HUES6 (cell line): ENCODE results near the gene CPTP.

Experiments used
- H3K27ac ChIP-seq: 2 replicates; pipeline ENCODE4 v1.7.0; 2013; ENCODE audit warnings: low read depth, mild to moderate bottlenecking, low read length, inconsistent platforms
- H3K27me3 ChIP-seq: 2 replicates; pipeline ENCODE4 v1.6.1; 2013; ENCODE audit warnings: low read length; ENCODE audit not compliant: control insufficient read depth, insufficient read depth
- H3K36me3 ChIP-seq: 2 replicates; pipeline ENCODE4 v1.6.1; 2013; ENCODE audit warnings: low read length; ENCODE audit not compliant: control insufficient read depth, insufficient read depth
- H3K4me1 ChIP-seq: 2 replicates; pipeline ENCODE4 v1.6.1; 2013; ENCODE audit warnings: low read length; ENCODE audit not compliant: control insufficient read depth, insufficient read depth
- H3K4me3 ChIP-seq: 2 replicates; pipeline ENCODE4 v1.5.1; 2013; ENCODE audit warnings: low read depth, low read length
- H3K9ac ChIP-seq: one replicate; pipeline ENCODE4 v1.6.1; 2013; ENCODE audit warnings: mild to moderate bottlenecking, low read length
- H3K9me3 ChIP-seq: 2 replicates; pipeline ENCODE4 v1.6.1; 2013; ENCODE audit warnings: low read depth, low read length; ENCODE audit not compliant: control insufficient read depth, insufficient read depth

Gene CPTP

DNA sequence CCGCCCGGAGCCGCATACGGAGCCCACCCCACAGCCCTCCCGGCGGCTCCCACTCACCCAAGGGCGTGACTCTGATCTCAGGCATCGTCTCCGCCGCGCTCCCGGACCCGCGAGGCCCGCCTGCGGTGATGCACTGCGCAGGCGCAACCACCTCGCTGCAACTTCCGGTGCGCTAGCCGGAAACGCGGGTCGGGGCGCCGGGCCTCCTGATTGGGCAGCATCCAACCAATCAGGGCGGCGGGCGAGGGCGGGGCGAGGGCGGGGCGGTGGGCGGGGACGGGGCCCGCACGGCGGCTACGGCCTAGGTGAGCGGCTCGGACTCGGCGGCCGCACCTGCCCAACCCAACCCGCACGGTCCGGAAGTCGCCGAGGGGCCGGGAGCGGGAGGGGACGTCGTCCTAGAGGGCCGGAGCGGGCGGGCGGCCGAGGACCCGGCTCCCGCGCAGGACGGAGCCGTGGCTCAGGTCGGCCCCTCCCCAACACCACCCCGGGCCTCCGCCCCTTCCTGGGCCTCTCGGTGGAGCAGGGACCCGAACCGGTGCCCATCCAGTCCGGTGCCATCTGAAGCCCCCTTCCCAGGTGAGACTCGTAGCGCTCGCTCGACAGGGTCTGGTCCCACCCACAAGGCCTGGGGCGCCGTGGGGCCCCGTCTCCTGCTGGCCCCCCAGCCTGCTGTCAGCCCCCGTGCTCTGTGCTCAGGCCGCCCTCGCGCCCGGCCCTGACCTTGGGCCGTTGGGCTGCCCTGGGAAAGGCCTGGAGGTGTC is at the start of gene CPTP, which contains the start of gene INTS11:
Gene CPTP, plus strand, starts transcription at position 279 of the 764 bp plus-strand sequence. CDS start 2,109 bp downstream, outside the sequence.
Gene INTS11, minus strand, starts transcription at position 137 of the 764 bp plus-strand sequence. Its CDS starts 52 bp downstream, at position 85.
- H3K4me3 ChIP-seq = peak within 1 kb of the TSS; percentile 99
- H3K27ac ChIP-seq = peak within 1 kb of the TSS; percentile 86
- H3K9me3 ChIP-seq = no peaks in the 10 kb centered on the region
- no peaks in the 10 kb centered on the region for H3K27me3 ChIP-seq
- H3K36me3 ChIP-seq = peaks cover 23% of the 10 kb centered on the region
- H3K9ac ChIP-seq = peak within 1 kb of the TSS; percentile 94
- no peaks in the 10 kb centered on the region for H3K4me1 ChIP-seq

DNA sequence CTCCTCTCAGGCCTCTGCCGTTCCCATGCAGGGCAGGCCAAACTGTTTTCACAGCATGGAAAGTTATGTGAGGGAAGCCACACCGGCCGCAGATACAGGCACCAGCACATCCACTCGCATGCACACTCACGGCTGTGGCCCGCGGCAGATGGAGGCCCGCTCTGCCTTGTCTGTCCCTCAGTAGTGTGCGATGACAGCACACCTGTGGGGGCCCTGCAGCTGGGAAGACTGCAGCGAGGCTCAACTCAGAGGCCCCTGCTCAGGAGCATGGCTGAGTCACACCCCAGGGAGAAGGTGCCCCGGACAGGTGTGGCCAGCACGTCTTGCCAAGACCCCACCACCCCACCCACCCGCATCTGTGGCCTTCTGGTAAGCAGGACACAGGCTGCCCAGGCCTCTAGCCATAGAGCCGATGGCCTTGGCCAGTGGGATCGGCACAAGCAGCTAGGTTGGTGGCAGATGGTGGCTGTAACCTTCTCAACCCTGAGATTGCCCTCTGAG is 49.6 kb upstream of the CPTP start:
- no peak overlapping the region for H3K27ac ChIP-seq
- H3K9me3 ChIP-seq = no peaks in the 10 kb centered on the region
- H3K36me3 ChIP-seq = peaks cover 13% of the 10 kb centered on the region
- H3K27me3 ChIP-seq = peaks cover 7% of the 10 kb centered on the region
- H3K4me1 ChIP-seq = peaks cover 18% of the 10 kb centered on the region
- no peak overlapping the region for H3K9ac ChIP-seq
- peak overlapping the region; percentile 80; the same call in 1 of the 2 replicates for H3K4me3 ChIP-seq

DNA sequence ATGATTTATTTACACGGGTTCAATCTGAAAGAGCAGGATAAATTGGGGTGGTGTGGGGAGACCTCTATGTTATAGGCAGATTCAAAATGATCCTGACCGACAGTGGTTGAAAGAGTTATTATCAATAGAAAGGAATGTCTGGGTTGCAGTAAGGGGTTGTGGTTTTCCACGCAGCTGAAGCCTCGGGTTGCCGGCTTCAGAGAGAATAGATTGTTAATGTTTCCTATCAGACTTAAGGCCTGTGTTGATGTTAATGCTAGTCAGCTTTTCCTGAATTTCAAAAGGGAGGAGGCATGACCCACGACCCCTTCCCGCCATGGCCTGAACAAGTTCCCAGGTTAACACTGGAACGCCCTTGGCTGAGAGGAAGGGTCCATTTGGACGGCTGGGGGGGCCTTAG is 48.8 kb upstream of the CPTP start:
- Histone ChIP-seq H3K4me3 (no peak overlapping the region), H3K36me3 (peaks cover 6% of the 10 kb centered on the region; the same call in 1 of the 2 replicates), H3K27me3 (peaks cover 7% of the 10 kb centered on the region), H3K27ac (no peak overlapping the region), H3K4me1 (peaks cover 18% of the 10 kb centered on the region), H3K9me3 (no peaks in the 10 kb centered on the region), H3K9ac (no peak overlapping the region)

DNA sequence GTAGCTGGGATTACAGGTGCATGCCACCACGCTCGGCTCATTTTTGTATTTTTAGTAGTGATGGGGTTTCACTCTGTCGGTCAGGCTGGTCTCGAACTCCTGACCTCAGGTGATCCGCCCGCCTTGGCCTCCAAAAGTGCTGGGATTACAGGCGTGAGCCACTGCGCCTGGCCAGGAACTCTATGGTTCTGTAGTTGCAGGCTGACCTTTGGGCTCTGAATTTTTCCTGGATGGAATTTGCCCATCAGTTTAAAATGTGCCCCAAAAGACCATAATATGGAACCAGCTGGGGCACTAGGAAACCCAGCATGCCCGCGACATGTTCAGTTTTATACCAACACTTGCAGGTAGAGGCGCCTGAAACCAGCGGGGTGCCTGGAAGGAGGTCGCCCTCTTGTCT is 46.0 kb upstream of the CPTP start:
- peaks cover 8% of the 10 kb centered on the region for H3K4me1 ChIP-seq
- H3K4me3 ChIP-seq = no peak overlapping the region
- H3K27ac ChIP-seq = no peak overlapping the region
- peaks cover 7% of the 10 kb centered on the region for H3K27me3 ChIP-seq
- H3K36me3 ChIP-seq = no peaks in the 10 kb centered on the region
- H3K9ac ChIP-seq = no peak overlapping the region
- H3K9me3 ChIP-seq = no peaks in the 10 kb centered on the region

DNA sequence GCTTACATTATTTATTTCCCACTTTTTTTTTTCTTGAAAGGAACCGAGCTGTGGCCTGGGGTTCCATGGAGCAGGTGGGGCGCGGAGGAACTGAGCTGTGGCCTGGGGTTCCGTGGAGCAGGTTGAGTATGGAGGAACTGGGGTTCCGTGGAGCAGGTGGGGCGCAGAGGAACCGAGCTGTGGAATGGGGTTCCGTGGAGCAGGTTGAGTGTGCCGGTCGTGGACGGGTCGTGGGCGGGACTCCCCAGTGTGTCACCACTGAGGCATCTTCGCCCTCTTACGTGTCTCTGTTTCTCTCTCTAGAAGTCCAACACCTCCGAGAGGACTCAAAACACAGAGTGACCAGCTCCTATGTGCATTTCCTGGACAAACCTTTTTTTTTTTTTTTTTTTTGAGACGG is 45.6 kb upstream of the CPTP start:
- Histone ChIP-seq H3K9ac (no peak overlapping the region), H3K27me3 (peaks cover 7% of the 10 kb centered on the region), H3K4me3 (no peak overlapping the region), H3K4me1 (peaks cover 8% of the 10 kb centered on the region), H3K9me3 (no peaks in the 10 kb centered on the region), H3K36me3 (no peaks in the 10 kb centered on the region), H3K27ac (no peak overlapping the region)

DNA sequence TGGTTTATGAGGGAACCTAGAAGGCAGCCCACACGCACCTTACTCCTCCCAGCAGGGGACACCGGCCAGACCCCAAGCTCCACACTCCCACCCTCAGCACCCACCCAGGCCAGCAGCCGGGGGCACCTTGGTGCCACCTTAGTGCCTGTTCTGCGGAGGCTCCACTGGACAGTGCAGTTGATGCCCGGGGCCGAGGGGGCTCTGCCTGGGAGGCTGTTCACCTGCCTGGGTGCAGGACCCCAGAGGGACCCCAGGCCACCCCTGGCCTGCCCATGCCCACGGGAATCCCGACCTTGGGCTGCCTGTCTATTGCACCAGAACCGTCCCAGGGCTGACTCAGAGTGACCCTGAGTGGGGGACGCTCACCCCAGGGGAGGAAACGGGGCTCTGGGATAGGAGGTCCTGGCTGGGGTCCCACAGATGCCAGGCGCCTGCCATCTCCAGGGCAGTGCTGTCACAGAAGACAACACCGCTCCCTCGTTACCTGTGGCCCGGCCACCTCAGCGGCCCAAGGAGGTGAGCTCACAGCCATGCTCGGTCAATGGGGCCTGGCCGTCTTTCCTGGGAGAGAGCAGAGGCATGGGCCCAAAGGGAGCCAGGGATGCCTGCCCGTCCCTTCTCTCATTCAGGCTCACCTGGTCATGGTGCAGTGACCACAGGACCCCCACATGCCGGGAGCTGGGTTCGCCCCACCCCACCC is 43.7 kb upstream of the CPTP start:
- H3K9me3 ChIP-seq = no peaks in the 10 kb centered on the region
- no peaks in the 10 kb centered on the region for H3K4me1 ChIP-seq
- no peaks in the 10 kb centered on the region for H3K27me3 ChIP-seq
- no peak overlapping the region for H3K9ac ChIP-seq
- no peak overlapping the region for H3K4me3 ChIP-seq
- no peaks in the 10 kb centered on the region for H3K36me3 ChIP-seq
- no peak overlapping the region for H3K27ac ChIP-seq

DNA sequence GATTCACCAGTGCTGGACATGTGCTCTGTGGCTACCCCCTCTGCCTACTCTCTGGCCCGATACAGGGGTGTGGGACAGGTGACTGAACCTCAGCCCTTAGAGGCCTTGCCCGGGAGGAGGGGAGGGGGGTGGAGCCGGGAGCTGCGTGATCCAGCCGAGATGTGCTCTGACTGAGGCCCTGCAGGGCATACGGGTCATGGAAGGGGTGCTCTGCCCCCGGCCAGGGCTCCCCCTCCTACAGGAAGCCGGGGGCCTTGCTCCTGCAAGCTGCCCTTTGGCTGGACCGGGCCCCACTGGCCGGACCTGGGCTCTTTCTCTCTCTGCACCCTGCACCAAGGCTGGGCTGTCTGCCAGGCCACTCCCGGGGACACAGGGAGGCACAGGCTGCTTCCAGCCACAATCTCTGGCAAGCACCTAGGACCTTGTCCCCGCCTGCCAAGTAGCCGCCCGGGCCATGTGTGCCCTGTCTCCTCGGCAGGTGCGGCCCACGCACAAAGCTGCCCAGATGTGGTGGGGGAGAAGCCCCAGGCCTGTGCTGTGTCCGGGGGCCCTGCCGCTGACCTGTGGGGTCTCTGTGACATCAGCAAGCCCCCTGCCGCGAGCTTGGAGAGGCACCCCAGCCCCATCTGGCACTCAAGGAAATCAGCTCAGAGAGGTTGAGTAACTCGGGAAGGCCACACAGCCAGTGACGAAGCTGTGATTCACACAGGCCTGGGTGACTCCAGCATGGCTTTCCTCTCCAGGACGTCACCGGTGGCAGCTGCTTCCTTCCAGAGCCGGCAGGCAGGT is 42.9 kb upstream of the CPTP start:
- Histone ChIP-seq H3K27me3 (no peaks in the 10 kb centered on the region), H3K27ac (no peak overlapping the region), H3K36me3 (no peaks in the 10 kb centered on the region), H3K4me1 (no peaks in the 10 kb centered on the region), H3K4me3 (no peak overlapping the region), H3K9me3 (no peaks in the 10 kb centered on the region), H3K9ac (no peak overlapping the region)

DNA sequence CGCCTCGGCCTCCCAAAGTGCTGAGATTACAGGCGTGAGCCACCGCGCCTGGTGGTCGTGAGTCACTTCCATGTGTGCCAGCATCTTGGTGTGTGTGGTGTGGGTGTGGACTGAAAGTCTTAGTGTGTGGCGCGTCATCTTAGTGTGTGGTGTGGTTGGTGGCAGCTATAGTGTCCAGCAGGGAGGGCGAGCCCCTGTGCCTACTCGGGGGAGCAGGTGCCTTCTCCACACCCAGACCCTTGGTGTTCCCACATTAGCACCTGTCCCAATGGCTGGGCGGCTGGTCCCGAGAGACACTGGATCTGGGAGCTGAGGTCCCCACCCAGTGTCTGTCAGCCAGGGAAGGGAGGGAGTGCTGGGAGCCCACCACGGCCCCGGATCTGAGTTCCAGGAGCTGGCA is 41.6 kb upstream of the CPTP start:
- Histone ChIP-seq H3K27me3 (no peaks in the 10 kb centered on the region), H3K27ac (no peak overlapping the region), H3K36me3 (no peaks in the 10 kb centered on the region), H3K4me3 (no peak overlapping the region), H3K4me1 (no peaks in the 10 kb centered on the region), H3K9ac (no peak overlapping the region), H3K9me3 (no peaks in the 10 kb centered on the region)

DNA sequence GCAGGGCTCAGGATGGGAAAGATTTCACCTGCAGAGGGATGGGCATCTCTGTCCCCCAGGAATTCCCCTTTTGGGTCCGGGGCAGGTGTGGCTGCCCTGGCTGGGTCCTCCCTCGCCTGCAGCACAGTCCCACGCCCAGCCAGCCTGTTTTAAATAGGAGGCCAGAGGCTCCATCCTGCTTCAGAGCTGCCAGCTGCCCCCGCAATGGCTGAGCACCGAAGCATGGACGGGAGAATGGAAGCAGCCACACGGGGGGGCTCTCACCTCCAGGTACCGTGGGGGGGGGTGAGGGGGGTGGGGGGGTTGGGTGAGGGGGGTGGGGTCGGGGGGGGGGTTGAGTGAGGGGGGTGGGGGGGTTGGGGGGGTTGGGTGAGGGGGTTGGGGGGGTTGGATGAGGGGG is 40.8 kb upstream of the CPTP start:
- Histone ChIP-seq H3K9ac (no peak overlapping the region), H3K36me3 (no peaks in the 10 kb centered on the region), H3K4me1 (no peaks in the 10 kb centered on the region), H3K4me3 (no peak overlapping the region), H3K9me3 (peaks cover 4% of the 10 kb centered on the region), H3K27me3 (no peaks in the 10 kb centered on the region; the same call in 1 of the 2 replicates), H3K27ac (no peak overlapping the region)

DNA sequence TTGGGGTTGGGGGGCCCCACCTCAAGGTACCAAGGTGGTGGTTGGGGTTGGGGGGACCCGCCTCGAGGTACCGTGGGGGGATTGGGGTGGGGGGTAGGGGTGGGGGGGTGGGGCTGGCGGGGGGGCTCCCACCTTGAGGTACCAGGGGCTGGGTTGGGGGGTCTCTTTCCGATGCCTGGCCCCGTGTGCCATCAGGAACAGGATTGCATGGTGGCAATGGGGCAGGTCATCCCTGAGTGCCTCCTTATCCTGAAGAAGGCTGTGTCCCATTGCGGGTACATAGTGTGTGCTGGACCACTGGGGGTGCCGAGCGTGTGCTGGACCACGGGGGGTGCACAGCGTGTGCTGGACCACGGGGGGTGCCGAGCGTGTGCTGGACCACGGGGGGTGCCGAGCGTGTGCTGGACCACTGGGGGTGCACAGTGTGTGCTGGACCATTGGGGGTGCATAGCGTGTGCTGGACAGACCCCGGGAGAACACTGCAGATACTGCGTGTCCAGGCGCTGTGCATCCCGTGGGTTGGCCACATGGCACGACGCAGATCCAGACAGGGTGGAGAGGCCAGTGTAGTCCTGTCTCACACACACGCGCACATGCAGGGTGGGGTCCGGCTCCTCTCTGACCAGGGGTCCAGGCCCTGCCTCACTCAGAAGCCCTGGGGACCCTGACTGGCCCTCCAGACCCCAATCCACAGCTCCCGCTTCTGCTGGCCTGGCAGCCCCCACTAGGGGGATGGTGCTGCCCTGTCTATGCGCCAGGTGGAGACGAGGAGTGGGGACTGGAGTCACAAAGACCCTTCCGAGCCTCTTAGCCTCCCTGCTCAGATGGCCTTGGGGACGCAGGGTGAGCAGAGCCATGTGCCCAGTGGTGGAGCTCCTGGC is 40.1 kb upstream of the CPTP start:
- Histone ChIP-seq H3K9me3 (peaks cover 4% of the 10 kb centered on the region), H3K36me3 (no peaks in the 10 kb centered on the region), H3K27ac (no peak overlapping the region), H3K4me1 (no peaks in the 10 kb centered on the region), H3K27me3 (no peaks in the 10 kb centered on the region; the same call in 1 of the 2 replicates), H3K9ac (no peak overlapping the region), H3K4me3 (no peak overlapping the region)
